ENCODE results near the gene MYOF. TPM values are rescaled to one million over a fixed set of nuclear protein-coding genes. Genes with fewer than 3 reads are reported as not detected.

The MYOF gene
- total and polyA plus RNA-seq, 2 donors from 2014 or later, result 11.5 to 134 TPM

- no peak for TF ChIP-seq CTCF (IDR thresholded peaks at IDR 0.05; ENCODE audit: borderline replicate concordance, extremely low read depth, insufficient read depth)
- no peaks in the 10 kb centered on the region for H3K27me3 ChIP-seq (ENCODE audit: control insufficient read depth, insufficient read depth, low read length)
- peaks cover 0 to 5% (median 0%) of the 10 kb centered on the region in 3 donors for H3K36me3 ChIP-seq (ENCODE audit: control insufficient read depth in 2 of 3, insufficient read depth in 3 of 3, low read length in 3 of 3)
- intact Hi-C loops (cut with DNase I), result no loop called here
- DNase-seq (no peak), FAIRE-seq (no peak)
- no peak overlapping the region for H3K9ac ChIP-seq (ENCODE audit: low read length in 3 of 3)
- no peak overlapping the region for H3K4me3 ChIP-seq (ENCODE audit: low read length in 3 of 3)
- H3K4me1 ChIP-seq (ENCODE audit: control insufficient read depth in 2 of 3, insufficient read depth in 2 of 3, low read depth in 1 of 3, low read length in 3 of 3), result peaks cover 3 to 22% (median 10%) of the 10 kb centered on the region in 3 donors
- no peaks in the 10 kb centered on the region for H3K9me3 ChIP-seq (ENCODE audit: control insufficient read depth in 2 of 3, insufficient read depth in 1 of 3, low read length in 3 of 3)
- peak overlapping the region in 1 of 2 donors; percentile 89 for H3K27ac ChIP-seq (ENCODE audit: low read depth in 2 of 2, low read length in 2 of 2)
Observed at GRCh38 chr10:93447019-93447418, 35.1 kb downstream of the MYOF start.

- H3K9me3 ChIP-seq (ENCODE audit: control insufficient read depth in 2 of 3, insufficient read depth in 1 of 3, low read length in 3 of 3), result no peaks in the 10 kb centered on the region
- intact Hi-C loops (cut with DNase I), result no loop called here
- peaks cover 3 to 20% (median 10%) of the 10 kb centered on the region in 3 donors for H3K4me1 ChIP-seq (ENCODE audit: control insufficient read depth in 2 of 3, insufficient read depth in 2 of 3, low read depth in 1 of 3, low read length in 3 of 3)
- TF ChIP-seq CTCF (IDR thresholded peaks at IDR 0.05; ENCODE audit: borderline replicate concordance, extremely low read depth, insufficient read depth), result no peak
- H3K27me3 ChIP-seq (ENCODE audit: control insufficient read depth, insufficient read depth, low read length), result no peaks in the 10 kb centered on the region
- H3K36me3 ChIP-seq (ENCODE audit: control insufficient read depth in 2 of 3, insufficient read depth in 3 of 3, low read length in 3 of 3), result no peaks in the 10 kb centered on the region
- no peak overlapping the region for H3K4me3 ChIP-seq (ENCODE audit: low read length in 3 of 3)
- FAIRE-seq (no peak), DNase-seq (peak in 3 of 5 donors; percentile 31 to 54 (median 54))
- H3K9ac ChIP-seq (ENCODE audit: low read length in 3 of 3), result peak overlapping the region in 1 of 3 donors; percentile 80
- peak overlapping the region; percentile 89 to 90 for H3K27ac ChIP-seq (ENCODE audit: low read depth in 2 of 2, low read length in 2 of 2)
Observed at GRCh38 chr10:93445978-93446720, 36.0 kb downstream of the MYOF start.

- no peak overlapping the region for H3K4me3 ChIP-seq (ENCODE audit: low read length in 3 of 3)
- H3K9me3 ChIP-seq (ENCODE audit: control insufficient read depth in 2 of 3, insufficient read depth in 1 of 3, low read length in 3 of 3), result no peaks in the 10 kb centered on the region
- peak overlapping the region in 1 of 3 donors; percentile 80 for H3K9ac ChIP-seq (ENCODE audit: low read length in 3 of 3)
- TF ChIP-seq CTCF (IDR thresholded peaks at IDR 0.05; ENCODE audit: borderline replicate concordance, extremely low read depth, insufficient read depth), result no peak
- peak; percentile 97 to 99 (median 98) for DNase-seq
- no peak for FAIRE-seq
- intact Hi-C loops (cut with DNase I), result no loop called here
- no peaks in the 10 kb centered on the region for H3K36me3 ChIP-seq (ENCODE audit: control insufficient read depth in 2 of 3, insufficient read depth in 3 of 3, low read length in 3 of 3)
- H3K27ac ChIP-seq (ENCODE audit: low read depth in 2 of 2, low read length in 2 of 2), result peak overlapping the region; percentile 89 to 90
- H3K27me3 ChIP-seq (ENCODE audit: control insufficient read depth, insufficient read depth, low read length), result no peaks in the 10 kb centered on the region
- peaks cover 5 to 27% (median 10%) of the 10 kb centered on the region in 3 donors for H3K4me1 ChIP-seq (ENCODE audit: control insufficient read depth in 2 of 3, insufficient read depth in 2 of 3, low read depth in 1 of 3, low read length in 3 of 3)
Observed at GRCh38 chr10:93445097-93445960, 36.8 kb downstream of the MYOF start.

All from kidney (tissue), 14 donors.